GM18508 (cell line): Measurements from ENCODE around the gene UGT1A4.

Experiments
- ATAC-seq: cut with Tn5 transposase; IDR thresholded peaks from one replicate; pipeline ENCODE4 v1.9.1; 2021; ENCODE audit warnings: moderate number of reproducible peaks; ENCODE audit not compliant: insufficient read depth, unreplicated experiment

UGT1A4 gene

DNA sequence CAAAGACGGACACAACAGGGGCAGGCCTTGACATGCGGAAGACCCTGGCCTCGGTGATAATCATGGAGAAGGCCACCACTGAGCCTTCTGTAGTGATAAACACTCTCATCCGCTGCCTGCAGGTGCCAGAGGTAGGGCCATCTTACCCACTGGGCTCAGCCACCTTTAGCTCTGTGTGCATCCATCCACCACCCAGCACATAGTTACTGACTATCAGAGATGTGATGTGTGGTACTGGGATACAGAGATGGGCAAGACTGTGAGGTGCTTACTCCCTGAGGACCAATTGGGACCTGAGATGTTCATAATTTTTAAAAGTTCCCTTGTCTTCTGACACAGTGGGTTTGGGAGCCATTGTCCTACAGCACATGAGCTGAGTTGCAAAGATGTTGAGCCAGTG lies 61.2 kb downstream of the UGT1A4 start:
- no peak for ATAC-seq

DNA sequence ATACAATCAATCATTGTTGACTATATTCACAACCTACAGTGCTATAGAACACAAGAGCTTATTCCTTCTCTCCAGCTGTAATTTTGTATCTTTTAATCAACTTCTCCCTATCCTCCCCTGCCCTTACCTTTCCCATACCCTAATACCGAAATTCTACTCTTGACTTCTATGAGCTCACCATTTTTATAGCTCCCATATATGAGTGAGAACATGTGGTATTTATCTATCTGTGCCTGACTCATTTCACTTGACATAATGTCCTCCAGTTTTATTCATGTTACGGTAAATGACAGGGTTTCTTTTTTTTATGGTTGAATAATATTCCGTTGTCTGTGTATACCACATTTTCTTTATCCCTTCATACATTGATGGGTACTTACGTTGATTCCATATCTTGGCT lies 62.2 kb downstream of the UGT1A4 start:
- no peak for ATAC-seq

- no peak for ATAC-seq
Measured at GRCh38 chr2:233789554-233789953, 71.0 kb downstream of the UGT1A4 start.

DNA sequence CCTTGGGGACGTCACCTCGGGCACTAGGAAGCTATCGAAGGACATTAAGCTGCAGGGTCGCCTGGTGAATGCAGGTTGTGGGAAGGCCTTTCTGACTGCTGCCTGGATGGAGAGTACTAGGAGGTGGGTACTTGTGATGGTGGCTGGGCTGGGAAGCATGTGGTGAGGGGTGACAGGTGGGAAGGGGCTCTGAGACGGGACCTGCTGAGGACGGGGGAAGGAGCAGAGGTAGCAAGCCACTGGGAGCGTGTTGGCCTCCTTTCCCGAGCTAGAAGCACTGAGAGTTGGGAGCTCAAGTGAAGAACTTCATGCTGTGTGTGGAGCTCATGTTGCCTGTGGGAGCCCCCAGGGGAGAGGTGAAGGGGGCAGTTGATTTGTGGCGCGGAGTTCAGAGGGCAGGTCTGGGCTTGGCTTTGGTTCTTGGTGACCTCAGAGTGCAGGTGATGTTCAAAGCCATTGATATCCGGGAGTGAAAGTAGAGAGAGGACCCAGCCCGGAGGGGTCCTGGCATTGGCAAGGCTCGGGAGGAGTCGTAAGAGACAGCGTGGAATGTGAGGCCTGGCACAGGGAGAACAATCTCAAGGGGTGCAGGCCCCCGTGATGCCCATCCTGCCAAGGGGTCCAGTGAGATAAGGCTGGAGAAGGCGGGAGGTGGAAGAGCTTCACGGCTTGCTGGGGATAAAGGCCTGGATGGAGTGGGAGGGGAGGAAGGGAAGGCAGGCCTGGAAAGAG lies 72.8 kb downstream of the UGT1A4 start:
- no peak for ATAC-seq

GRCh38 chr2:233791883-233792329 lies 73.4 kb downstream of the UGT1A4 start:
- no peak for ATAC-seq

- ATAC-seq = no peak
Measured at GRCh38 chr2:233792720-233793119, 74.2 kb downstream of the UGT1A4 start.

- no peak for ATAC-seq
Measured at GRCh38 chr2:233793465-233794127, 75.1 kb downstream of the UGT1A4 start.

DNA sequence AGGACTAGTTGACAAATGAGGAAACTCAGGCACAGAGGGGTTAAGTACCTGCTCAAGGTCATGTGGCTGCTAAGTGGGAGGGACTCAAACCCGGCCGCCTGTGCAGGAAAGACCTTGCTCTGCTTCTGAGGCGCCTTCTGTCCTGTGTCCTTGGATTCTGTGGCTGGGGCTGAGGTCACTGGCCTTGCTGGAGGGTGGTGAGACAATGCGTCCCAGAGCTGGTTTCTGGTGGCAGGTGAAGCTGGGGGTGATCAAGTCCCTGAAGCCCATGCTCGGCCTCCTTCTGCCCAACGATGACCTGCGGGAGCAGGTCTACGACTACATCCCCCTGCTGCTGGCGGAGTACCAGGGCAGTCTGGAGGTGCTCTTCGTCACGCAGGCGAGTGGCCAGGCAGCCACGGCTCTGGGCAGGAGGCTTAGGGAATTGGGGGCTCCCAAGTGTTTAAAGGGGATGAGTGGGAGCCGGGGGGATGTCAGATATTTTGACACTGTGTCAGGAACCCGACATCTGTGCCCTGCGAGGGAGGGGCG lies 75.7 kb downstream of the UGT1A4 start:
- no peak for ATAC-seq

DNA sequence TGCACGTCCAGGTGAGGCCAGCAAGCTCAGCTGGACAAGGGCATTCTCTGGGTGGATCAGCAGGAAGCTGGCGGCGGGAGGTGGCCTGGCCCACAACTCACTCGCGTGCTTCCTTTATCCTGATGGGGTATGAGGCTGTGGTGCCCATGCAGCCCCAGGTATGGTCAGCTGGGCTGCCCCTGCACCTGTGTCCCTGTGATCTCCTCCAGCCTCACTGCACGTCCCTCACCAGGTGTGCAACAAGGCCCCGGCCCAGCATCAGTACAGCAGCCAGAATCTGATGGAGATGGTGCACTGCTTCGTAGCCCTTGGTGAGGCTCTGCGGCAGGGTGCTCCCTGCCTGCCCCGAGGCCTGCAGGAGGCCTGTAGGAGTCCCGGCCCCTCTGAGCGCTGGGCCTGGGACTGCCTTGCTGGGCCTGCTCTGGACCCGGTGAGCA lies 77.2 kb downstream of the UGT1A4 start:
- no peak for ATAC-seq

DNA sequence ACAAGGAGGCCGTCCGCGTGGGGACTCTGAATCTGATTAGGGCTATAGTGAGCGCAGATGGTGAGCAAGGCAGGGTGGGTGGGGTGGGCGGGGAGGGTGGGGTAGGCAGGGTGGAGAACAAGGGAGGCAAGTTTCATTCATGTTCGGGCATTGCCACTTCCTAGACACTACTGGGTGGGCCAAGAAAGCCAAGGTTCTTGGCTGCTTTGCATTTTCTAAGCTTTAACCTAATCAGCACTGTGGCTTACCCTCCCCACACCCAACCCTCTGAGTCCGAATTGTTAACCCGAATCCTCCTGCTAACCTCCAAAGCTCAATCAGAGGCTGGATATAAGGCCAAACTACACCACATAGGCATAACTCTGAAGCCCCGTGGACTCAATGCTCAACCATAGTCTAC lies 77.7 kb downstream of the UGT1A4 start:
- no peak for ATAC-seq

DNA sequence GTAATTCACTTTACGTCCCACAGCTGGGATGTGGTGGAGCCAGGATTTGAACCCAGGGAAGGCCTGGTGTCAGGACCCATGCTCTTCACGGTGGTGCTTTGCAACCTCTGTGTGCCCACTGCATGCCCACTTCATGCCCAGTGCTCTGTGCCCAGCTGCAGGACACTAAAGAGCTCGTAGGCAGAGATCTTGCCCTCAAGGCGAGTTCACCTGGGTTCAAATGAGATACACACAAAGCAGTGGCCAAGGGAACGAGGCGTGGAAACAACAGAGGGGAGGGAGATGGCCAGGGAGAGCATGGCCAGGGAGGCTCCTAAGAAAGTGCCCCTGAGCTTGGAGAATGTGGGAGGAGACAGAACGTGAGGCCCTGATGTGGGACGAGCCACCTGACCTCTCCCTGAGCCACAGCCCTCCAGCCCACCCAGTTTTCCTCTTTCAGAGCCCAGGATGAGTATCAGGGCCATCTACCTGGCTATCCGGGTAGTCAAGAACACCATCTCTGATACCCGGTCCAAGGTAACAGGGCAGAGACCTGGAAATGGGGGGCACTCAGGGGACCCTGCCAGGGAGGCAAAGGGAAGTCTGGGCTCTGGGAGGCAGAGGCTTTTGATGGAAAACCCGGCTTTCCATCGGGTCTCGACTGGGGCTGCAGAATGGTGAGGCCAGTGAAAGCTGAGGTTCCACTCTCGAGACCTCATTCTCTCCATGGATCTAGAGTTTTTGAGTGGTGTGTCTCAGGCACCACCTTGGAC lies 80.0 kb downstream of the UGT1A4 start:
- no peak for ATAC-seq

DNA sequence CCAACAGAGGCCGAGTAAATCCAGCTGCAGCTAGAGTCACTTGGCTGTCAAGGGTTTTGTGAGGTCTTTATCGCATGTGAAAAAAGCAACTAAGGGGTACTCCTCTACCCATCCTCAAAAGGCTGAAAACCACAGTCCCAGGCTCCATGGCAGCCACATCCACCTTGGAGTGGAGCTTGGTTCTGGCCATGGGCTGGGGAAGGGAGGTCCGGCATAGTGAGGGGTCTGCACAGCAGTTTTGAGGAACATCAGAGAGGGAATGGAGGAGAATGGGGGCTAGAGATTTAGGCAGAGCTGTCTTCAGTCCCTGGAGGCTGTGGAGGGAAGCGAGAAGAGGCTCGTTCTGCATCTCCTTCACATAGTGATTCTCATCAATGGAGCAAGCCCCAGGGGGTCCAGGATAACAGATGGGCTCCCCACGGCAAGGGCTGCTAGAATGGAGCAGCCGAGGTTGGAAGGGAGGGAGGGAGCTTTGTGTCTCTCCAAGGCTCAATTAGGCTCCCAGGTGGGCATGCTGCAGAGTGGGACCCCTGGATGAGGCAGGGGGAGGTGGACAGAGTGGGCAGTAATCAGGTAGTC lies 80.6 kb downstream of the UGT1A4 start:
- no peak for ATAC-seq

DNA sequence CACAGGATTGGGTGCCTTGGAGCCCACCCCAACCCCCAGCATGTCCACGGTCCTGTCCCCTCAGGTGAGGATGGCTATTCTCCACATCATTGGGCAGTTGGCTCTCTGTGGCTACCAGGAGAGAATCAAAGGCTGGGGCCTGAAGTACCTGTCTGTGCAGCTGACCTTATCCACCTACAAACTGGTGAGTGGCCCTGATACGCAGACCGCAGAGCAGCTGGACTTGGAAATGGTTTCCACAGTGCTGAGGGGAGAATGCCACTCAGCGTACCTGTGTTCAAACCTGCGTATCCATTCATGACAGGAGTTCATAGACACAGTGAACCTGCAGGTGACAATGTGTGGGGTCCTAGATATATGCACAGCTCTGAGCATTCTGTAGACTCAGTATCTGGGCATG lies 81.2 kb downstream of the UGT1A4 start:
- ATAC-seq = no peak

DNA sequence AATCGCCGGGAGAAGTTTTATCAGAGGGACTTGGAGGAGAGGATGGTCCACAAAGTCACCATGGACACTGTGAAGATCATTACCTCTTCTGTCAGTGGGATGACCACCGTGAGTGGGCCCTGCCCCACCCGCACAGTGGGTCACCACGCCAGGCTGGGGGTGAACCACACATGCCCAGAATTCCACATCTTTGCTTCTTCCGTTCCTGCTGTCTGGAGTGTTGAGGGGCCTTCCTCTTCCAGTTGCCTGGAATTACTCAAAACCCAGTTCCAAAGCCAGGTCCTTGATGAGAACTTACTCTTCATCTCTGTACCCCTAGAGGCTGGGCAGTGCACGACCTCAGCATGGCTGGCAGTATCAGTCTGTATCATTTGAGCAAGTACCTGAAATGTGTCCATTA lies 81.7 kb downstream of the UGT1A4 start:
- no peak for ATAC-seq

- no peak for ATAC-seq
Measured at GRCh38 chr2:233801357-233802131, 83.0 kb downstream of the UGT1A4 start.

GRCh38 chr2:233802132-233802815 lies 83.7 kb downstream of the UGT1A4 start:
- ATAC-seq = no peak

DNA sequence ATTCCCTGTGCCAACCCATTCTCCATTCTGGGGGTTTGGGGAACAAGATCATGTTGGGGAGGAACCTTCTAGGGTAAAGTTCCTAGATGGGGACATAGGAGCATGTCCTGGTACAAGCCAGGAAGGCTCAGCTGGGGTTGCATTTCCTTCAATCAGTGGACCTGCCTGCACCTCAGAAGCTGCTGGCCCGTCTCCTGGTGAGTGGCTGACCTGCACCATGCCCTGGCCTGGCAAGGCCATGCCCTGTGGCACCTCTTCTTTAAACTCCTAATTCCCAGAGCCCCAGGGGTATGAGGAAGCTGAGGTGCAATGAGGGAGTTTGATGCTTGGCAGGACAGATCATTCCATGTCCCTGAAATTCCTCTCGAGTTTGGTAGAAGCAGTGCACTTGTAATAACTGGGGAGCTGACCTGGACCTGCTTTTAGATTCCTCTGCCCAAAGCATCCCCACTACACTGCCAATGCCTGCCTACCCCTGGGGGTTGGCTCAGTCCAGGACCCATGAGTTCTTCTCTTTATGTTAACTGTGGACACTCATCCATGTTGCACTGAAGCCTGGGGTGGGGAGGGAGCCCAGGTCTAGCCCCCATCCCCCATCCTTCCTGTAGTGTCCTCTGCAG lies 84.9 kb downstream of the UGT1A4 start:
- ATAC-seq = no peak

- ATAC-seq = no peak
Measured at GRCh38 chr2:233803994-233804393, 85.5 kb downstream of the UGT1A4 start.
